Smooth muscle cell of the coronary artery (primary cell): ENCODE data around the gene PAQR4. TPM values are rescaled to one million over a fixed set of nuclear protein-coding genes. Genes with fewer than 3 reads are reported as not detected.

Experiments
- total RNA-seq: library from RNA; depleted of rRNA; stranded (reverse); fragments of >200 nt; gene quantifications from 2 replicates; pipeline ENCODE4 v1.2.3, GENCODE V29; 2014; ENCODE audit warnings: low replicate concordance

PAQR4 gene
- total RNA-seq = 1.6 and 3.8 TPM in 2 replicates

GRCh38 chr16:2968738-2969544 is at the start of gene PAQR4:
Gene PAQR4, plus strand, starts transcription at chr16:2969348. Its CDS starts 327 bp downstream, at chr16:2969675.

GRCh38 chr16:2963723-2964474 is 5.2 kb upstream of the PAQR4 start, which contains the start of gene KREMEN2:
Gene KREMEN2, plus strand, starts transcription at chr16:2964275. Its CDS starts 246 bp downstream, at chr16:2964521.

GRCh38 chr16:2980227-2981176 is 11.4 kb downstream of the PAQR4 start, which contains the start of gene PKMYT1:
Gene PKMYT1, minus strand, starts transcription at chr16:2980446. Its CDS starts 789 bp downstream, at chr16:2979657.

DNA sequence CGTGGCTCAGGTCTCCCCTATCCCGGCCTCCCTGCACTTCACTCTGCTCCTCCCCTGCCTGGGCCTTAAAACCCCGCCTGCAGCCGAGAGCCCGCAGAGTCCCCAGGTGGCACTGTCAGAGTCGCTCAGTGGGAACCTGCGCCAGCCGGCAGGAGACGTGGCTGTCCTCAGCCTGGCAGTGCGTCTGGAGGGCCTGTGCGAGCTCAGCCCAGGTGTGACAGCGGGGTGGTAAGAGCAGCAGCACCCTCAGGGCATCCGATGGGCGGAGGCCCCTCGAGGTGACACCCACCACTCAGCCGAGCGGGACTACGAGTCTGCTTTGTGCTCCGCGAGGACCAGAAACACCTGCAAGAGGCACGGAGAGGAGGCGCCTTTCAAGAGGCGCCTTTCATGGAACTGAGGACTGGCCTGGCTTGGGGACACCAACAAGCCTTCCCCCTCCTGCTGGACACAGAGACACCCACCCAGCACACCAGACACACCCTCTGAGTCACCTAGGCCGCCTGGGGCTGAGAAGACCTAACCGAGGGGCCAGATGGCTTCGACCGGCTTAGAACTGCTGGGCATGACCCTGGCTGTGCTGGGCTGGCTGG is 43.8 kb downstream of the PAQR4 start, which contains the start of gene CLDN9:
CLDN9 (plus strand) TSS at position 96 of the 593 bp plus-strand sequence; CDS start at position 536, 440 bp downstream.

GRCh38 chr16:3017794-3018506 is 48.8 kb downstream of the PAQR4 start, which contains the start of gene CLDN6:
Gene CLDN6, minus strand, starts transcription at chr16:3018183. Its CDS starts 2,162 bp downstream, at chr16:3016021.

DNA sequence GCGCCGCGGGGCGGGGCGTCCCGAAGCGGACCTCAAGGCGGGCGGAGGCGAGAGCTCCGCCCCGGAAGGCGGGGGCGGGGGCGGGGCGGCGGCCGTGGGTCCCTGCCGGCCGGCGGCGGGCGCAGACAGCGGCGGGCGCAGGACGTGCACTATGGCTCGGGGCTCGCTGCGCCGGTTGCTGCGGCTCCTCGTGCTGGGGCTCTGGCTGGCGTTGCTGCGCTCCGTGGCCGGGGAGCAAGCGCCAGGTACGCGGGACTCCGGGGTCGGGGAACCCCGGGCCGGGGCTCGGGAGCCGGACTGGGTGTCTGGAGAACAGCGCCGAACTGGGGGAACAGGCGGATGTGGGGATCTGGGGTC is 51.1 kb downstream of the PAQR4 start, which contains the start of gene TNFRSF12A:
TNFRSF12A (plus strand) TSS at position 122 of the 357 bp plus-strand sequence; CDS start at position 152, 30 bp downstream.

Other genes with a start within 250 kb of the PAQR4 start
- 0.23 and 0.70 TPM in 2 replicates for gene PRSS27, start 249.1 kb upstream of the PAQR4 start, total RNA-seq
- 31.5 and 42.6 TPM in 2 replicates for gene SRRM2, start 216.7 kb upstream of the PAQR4 start, total RNA-seq
- gene ELOB, start 192.1 kb upstream of the PAQR4 start, total RNA-seq = 605 and 1,061 TPM in 2 replicates
- not detected in 2 replicates for gene PRSS33, start 181.8 kb upstream of the PAQR4 start, total RNA-seq
- gene PRSS41, start 170.9 kb upstream of the PAQR4 start, total RNA-seq = not detected in 2 replicates
- gene PRSS21, start 152.1 kb upstream of the PAQR4 start, total RNA-seq = 0.15 and 0.23 TPM in 2 replicates
- 2.1 TPM in 1 of 2 replicates, not detected in the other for gene ZG16B, start 139.0 kb upstream of the PAQR4 start, total RNA-seq
- gene PRSS22, start 111.2 kb upstream of the PAQR4 start, total RNA-seq = not detected in 2 replicates
- 30.9 and 59.8 TPM in 2 replicates for gene FLYWCH2, start 86.1 kb upstream of the PAQR4 start, total RNA-seq
- 31.4 and 39.7 TPM in 2 replicates for gene FLYWCH1, start 57.4 kb upstream of the PAQR4 start, total RNA-seq
- not detected in 2 replicates for gene KREMEN2, start 5.1 kb upstream of the PAQR4 start, total RNA-seq
- 1.3 TPM in 1 of 2 replicates, not detected in the other for gene PKMYT1, start 11.1 kb downstream of the PAQR4 start, total RNA-seq
- not detected in 2 replicates for gene CLDN9, start 43.6 kb downstream of the PAQR4 start, total RNA-seq
- gene CLDN6, start 48.8 kb downstream of the PAQR4 start, total RNA-seq = not detected in 2 replicates
- gene TNFRSF12A, start 51.0 kb downstream of the PAQR4 start, total RNA-seq = 42.1 and 365 TPM in 2 replicates
- 6.6 and 18.3 TPM in 2 replicates for gene HCFC1R1, start 54.6 kb downstream of the PAQR4 start, total RNA-seq
- 17.2 and 26.2 TPM in 2 replicates for gene THOC6, start 54.7 kb downstream of the PAQR4 start, total RNA-seq
- under 0.01 and 0.08 TPM in 2 replicates for gene BICDL2, start 67.6 kb downstream of the PAQR4 start, total RNA-seq
- under 0.01 TPM in 1 of 2 replicates, not detected in the other for gene MMP25, start 77.2 kb downstream of the PAQR4 start, total RNA-seq
- 7.4 and 41.0 TPM in 2 replicates for gene IL32, start 96.3 kb downstream of the PAQR4 start, total RNA-seq
- not detected in 2 replicates for gene ZSCAN10, start 129.9 kb downstream of the PAQR4 start, total RNA-seq
- gene ZNF205, start 143.2 kb downstream of the PAQR4 start, total RNA-seq = 9.8 and 14.8 TPM in 2 replicates
- gene ZNF213, start 165.7 kb downstream of the PAQR4 start, total RNA-seq = 0.70 and 4.1 TPM in 2 replicates
- gene OR1F1, start 218.9 kb downstream of the PAQR4 start, total RNA-seq = not detected in 2 replicates